Posterior vena cava (tissue), 2 donors: ENCODE results near the gene OR5F1. TPM values are rescaled to one million over a fixed set of nuclear protein-coding genes. Genes with fewer than 3 reads are reported as not detected.

Experiments
- DNase-seq: peaks from one replicate; pipeline ENCODE4 v3.0.0-alpha.2; 2020; ENCODE audit warnings: low spot score
- intact Hi-C, 2 donors: fragments of 100-400 bp; cut with DNase I; formaldehyde crosslinking; loops; one replicate each; pipeline versions ENCODE4 v1.14.1 to v1.14.2; 2022 to 2023
- long read RNA-seq, 2 donors: library from polyadenylated mRNA; unstranded; transcript quantifications; one replicate each; pipeline ENCODE4 v2.0.0, GENCODE V29; 2020 to 2021
- total RNA-seq, 2 donors: library from RNA; stranded (reverse); fragmentation: NEBNext Ultra II Directional; extraction: Animal tissue kit (Norgen Biotek cat#: 25700); gene quantifications; one replicate each; pipeline ENCODE4 v1.2.1, GENCODE V29; 2021
- donor health status: DM: yes; HTN: yes; CAD: no.
- donor health status: DM: yes; HTN: yes; CAD: no.

The OR5F1 gene
- total RNA-seq = not detected
- long read RNA-seq, donor 1 = 0 reads
- long read RNA-seq, donor 2 = 0 reads

DNA sequence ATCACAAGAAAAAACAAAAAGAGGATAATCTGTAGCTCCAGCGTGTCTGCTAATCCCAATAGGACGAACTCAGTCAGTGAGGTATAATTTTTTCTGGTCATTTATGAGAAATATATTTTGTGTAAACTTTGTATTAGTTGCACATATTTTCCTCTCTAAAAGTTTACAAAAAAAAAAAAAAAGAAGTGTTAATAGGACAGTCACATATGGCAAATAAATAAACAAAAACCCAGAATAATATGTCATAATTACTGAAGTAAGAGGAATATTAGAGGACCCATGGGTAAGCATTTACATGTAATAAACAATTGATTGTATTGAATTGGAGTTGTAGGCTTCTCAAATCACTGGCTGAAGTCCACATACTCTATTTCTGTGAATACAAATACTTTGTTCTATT lies at the start of gene OR5F1:
OR5F1 (minus strand) TSS at position 101 of the 400 bp plus-strand sequence; CDS start at position 101, 0 bp downstream.
- intact Hi-C loops = no loop called here
- DNase-seq = no peak

DNA sequence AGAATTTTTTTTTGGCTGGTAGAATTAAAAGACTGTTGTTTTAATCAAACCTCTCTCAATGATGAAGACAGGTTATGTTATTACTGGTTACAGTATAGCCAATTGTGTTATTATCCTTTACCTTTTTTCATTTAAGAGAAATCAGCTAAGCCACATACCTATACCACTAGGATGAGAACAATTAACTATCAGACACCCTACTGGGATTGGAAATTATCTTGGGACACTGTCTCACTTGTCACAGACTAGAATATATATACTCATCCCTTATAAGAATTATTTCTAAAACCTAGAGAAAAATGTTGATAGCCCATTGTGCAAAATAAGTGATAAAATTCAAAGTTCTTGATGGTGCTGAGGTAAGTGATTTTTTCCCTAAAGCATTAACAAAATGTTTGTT lies 32.9 kb upstream of the OR5F1 start, which contains the start of gene OR5AS1:
OR5AS1 (plus strand) TSS at position 301 of the 400 bp plus-strand sequence. CDS start 2,765 bp downstream, outside the sequence.
- DNase-seq = no peak
- intact Hi-C loops = no loop called here

DNA sequence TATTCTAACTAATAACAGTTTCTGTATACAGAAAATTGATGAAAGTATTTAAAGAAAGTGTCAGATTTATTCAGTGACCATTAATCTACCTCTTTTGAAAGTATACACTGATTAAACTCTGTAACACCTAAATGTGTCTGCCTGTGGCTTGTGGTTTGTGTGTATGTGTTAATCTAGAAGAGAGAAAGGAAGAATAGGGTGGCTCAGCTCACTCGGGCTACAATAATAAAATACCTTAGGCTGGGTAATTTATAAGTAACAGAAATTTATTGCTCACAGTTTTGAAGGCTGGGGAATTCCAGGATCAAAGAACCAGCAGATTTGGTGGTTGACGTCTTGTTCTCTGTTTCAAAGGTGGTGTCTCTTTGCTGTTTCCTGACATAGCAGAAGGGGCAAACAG lies 19.4 kb upstream of the OR5F1 start:
- intact Hi-C loops = no loop called here

DNA sequence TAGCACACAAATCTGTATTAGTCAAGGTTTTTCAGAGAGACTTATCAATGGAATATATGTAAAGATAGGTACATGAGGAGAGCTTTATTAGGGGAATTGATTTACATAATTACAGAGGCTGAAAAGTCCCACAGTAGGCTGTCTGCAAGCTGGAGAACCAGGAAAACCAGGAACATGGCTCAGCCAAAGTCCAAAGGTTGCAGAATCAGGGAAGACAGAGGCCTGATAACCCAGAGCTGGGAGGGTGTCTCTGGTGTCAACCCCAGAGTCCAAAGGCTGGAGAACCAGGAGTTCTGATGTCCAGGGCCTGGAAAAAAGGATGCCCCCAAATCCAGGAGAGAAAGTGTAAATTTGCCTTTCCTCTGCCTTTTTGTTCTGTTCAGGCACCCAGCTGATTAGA lies 16.3 kb upstream of the OR5F1 start:
- intact Hi-C loops = no loop called here
- DNase-seq = no peak

More for the DNA sequence above, 19.4 kb upstream of the OR5F1 start:
- no peak for DNase-seq

DNA sequence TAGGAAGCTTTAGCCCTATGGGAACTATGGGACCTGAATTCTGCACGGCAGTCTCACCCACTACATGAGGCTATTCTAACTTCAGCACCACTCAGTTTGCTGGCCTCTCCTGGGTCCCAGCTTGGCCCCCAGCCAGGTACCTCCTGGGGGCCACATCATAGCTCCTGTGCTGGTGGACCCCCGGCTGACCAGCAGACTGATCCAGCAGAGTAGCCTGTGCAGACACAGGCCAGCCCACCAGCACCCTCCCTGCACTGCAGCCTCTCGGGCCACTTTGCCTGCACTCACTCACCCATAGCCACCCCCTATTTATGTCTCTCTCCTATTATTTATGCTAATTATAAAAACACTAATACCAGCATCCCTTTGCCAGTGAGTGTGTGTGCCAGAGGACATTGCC lies 23.5 kb downstream of the OR5F1 start:
- intact Hi-C loops = no loop called here
- DNase-seq = no peak

DNA sequence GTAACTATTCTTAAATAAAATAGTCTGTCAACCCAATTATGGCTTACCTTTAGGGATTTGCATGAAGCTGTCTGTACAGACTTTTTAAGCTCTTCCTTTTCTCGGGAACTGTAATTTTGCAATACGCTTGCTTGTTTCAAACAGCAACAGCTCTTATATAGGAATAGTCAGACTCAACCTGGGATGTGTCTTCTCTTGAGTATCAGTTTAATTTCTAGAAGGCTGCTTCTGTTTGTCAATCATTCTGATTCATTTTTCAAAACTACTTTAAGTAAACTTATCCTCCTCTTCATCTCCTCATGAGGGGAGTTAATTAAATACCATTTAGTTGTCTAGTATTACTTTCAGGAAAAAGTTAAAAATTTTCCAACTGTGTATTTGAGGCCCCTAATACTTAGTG lies 24.6 kb downstream of the OR5F1 start, which contains the start of gene OR10AG1:
OR10AG1 (minus strand) TSS at position 101 of the 400 bp plus-strand sequence; CDS start at position 63, 38 bp downstream.
- DNase-seq = no peak
- intact Hi-C loops = no loop called here

DNA sequence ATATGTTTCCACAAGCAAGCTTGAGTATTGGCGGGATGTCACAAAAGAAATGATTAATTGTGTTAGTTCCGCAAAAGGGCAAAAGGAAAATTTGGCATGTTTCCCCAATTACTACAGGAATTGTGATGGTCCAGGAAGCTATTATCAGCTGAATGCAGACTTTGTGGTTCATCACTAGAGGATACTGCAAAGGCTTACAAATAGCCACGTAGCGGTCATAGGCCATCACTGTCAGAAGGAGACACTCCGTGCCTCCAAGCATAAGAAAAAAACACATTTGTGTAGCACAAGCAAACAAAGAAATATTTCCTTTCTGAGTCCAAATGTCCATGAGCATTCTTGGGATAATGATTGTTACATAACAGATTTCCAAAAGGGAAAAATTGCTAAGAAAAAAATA lies 26.5 kb downstream of the OR5F1 start:
- no peak for DNase-seq
- intact Hi-C loops = no loop called here

DNA sequence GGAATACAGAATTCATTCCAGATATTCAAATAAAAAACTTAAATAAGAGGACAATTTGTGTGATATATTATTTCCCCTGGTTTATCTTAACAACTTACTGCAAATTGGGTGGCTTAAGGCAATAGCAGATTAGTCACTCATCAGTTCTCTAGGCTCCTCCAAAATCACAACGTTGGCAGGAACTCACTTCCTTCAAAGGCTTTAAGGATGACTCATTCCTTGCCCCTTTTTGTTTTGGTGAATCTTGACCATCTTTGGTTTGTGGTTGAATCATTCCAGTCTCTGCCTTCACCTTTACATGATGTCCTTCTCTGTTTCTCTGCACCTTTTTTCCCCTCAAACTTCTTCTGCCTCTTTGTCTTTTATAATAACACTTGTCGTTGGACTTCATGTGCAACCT lies 28.0 kb downstream of the OR5F1 start:
- intact Hi-C loops = no loop called here
- DNase-seq = no peak

DNA sequence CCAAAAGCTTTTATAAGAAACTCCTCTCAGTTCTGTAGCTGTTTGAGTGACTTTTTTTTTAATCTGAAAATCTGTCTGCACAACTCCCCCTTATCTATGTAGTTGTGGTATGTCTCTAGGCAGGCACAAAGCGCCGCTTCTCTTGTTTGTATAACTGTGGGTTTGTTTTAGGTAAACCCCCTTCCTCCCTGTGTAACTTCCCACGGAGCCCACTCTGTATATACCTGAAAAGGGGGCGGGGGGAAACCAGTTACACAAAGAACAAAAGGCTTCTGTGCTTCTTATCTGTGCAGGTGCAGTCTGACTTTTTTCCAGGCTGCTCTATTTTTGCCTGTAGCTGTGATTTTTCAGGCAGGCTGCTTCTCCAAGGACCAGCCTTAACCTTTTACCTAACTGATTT lies 37.9 kb downstream of the OR5F1 start:
- no peak for DNase-seq
- intact Hi-C loops = no loop called here

DNA sequence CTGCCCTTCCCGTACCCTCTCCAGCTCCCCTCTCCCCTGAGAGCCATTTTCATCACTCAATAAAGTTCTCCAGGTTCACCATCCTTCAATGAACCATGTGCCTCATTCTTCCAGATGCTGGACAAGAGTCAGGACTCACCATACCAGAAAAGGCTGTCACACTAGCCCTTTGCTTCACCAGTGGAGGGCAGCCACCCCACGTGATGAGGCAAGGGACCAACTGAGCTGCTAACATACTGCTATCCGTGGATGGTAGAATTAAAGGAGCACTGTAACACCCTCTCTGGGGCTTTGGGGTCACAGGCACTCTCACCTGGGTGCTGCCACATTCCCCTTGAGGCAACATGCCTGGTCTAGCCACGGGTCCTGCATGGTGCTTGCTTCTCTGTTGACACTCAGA lies 45.1 kb downstream of the OR5F1 start:
- no peak for DNase-seq
- intact Hi-C loops = no loop called here

Other genes starting within 250 kb of the OR5F1 start
- not detected for gene OR5D13, start 221.2 kb downstream of the OR5F1 start, total RNA-seq
- not detected for gene OR5D14, start 199.1 kb downstream of the OR5F1 start, total RNA-seq
- not detected for gene OR5L1, start 183.3 kb downstream of the OR5F1 start, total RNA-seq
- gene OR5D18, start 175.0 kb downstream of the OR5F1 start, total RNA-seq = not detected
- gene OR5L2, start 167.4 kb downstream of the OR5F1 start, total RNA-seq = not detected
- gene OR5D16, start 155.9 kb downstream of the OR5F1 start, total RNA-seq = not detected
- gene TRIM51, start 111.3 kb downstream of the OR5F1 start, total RNA-seq = not detected
- gene OR5W2, start 80.0 kb downstream of the OR5F1 start, total RNA-seq = not detected
- gene OR5I1, start 58.2 kb downstream of the OR5F1 start, total RNA-seq = not detected
- not detected for gene OR10AG1, start 24.7 kb downstream of the OR5F1 start, total RNA-seq
- not detected for gene OR5AS1, start 33.0 kb upstream of the OR5F1 start, total RNA-seq
- gene OR8I2, start 98.7 kb upstream of the OR5F1 start, total RNA-seq = not detected
- gene OR8H2, start 109.1 kb upstream of the OR5F1 start, total RNA-seq = not detected
- gene OR8H3, start 127.7 kb upstream of the OR5F1 start, total RNA-seq = not detected
- gene OR8J3, start 145.6 kb upstream of the OR5F1 start, total RNA-seq = not detected
- not detected for gene OR8K5, start 165.7 kb upstream of the OR5F1 start, total RNA-seq
- gene OR5J2, start 182.0 kb upstream of the OR5F1 start, total RNA-seq = not detected
- gene OR5T2, start 239.6 kb upstream of the OR5F1 start, total RNA-seq = not detected